GM12801 (cell line): Measurements from ENCODE around the gene RAB36.

Experiments used
- TF ChIP-seq, protein P1 (sequence below): IDR thresholded peaks from one replicate; pipeline ENCODE4 v1.5.1; 2011; ENCODE audit warnings: control low read depth; ENCODE audit not compliant: insufficient read length; ENCODE audit errors: extremely low read depth

Gene RAB36

DNA sequence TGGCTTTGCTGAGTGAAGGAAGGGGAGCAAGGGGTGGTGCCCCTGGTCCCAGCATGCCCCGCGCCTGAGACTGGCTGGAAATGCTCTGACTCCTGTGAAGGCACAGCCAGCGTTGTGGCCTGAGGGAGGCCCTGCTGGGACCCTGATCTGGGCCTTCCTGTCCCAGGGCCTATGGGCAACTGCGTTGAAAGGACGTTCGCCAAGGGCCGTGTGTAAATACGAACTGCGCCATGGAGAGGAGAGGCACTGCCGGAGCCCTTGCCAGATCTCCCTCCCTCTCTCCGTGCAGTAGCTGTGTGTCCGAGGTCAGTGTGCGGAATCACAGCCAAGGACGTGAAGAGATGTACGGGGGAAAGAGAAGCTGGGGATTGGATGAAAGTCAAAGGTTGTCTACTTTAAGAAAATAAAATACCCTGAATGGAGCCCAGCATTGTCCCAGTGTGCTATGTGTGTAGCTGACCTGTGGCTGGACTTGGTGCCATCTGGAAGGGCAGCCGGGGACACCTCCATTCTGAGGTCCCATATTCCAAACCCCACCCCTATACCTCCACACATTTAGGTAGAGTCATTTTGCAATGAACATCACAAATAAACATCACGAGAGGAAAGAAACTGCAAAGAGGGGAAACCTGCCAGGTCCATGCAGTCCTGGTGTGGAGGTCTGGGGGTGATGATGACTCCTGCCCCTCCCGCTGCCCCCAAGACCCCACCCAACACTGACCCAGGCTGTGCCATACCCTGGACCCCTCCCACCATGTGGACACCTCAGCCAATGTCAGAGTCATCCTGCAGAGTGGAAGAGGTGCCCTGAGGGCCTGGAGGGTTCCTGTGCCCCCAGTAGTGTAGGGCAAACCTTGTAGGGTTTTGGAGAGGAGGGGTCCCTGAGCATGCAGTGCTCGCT, 20.4 kb upstream of the RAB36 start:
- TF ChIP-seq, protein P1, sequence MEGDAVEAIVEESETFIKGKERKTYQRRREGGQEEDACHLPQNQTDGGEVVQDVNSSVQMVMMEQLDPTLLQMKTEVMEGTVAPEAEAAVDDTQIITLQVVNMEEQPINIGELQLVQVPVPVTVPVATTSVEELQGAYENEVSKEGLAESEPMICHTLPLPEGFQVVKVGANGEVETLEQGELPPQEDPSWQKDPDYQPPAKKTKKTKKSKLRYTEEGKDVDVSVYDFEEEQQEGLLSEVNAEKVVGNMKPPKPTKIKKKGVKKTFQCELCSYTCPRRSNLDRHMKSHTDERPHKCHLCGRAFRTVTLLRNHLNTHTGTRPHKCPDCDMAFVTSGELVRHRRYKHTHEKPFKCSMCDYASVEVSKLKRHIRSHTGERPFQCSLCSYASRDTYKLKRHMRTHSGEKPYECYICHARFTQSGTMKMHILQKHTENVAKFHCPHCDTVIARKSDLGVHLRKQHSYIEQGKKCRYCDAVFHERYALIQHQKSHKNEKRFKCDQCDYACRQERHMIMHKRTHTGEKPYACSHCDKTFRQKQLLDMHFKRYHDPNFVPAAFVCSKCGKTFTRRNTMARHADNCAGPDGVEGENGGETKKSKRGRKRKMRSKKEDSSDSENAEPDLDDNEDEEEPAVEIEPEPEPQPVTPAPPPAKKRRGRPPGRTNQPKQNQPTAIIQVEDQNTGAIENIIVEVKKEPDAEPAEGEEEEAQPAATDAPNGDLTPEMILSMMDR = no peak

DNA sequence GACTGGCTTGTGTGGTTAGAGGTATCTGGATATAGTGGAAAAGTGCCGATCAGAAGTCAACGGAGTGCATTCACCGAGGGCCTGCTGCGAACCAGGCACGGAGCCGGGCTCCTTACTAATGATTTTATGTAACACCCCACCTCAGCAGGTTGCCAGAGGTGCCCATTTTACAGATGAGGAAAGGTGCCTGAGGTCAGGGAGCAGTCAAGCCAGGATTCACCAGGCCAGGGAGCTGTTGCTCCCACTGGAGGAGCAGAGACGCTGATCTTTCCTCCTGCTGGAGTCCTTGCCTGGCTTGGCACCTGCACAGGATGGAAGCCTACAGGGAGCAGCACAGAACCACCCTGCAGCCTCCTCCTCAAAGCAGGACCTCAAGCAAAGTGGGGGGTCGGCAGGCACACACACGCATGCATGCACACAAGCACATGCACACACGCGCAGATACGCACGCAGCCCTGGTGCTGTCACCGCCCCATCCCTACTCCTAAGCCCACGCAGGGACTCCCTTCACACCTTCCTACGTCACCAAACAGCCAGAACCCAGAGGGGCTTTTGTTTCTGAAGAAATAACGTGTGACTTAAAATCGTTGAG, 19.7 kb upstream of the RAB36 start:
- TF ChIP-seq, protein P1 = no peak

DNA sequence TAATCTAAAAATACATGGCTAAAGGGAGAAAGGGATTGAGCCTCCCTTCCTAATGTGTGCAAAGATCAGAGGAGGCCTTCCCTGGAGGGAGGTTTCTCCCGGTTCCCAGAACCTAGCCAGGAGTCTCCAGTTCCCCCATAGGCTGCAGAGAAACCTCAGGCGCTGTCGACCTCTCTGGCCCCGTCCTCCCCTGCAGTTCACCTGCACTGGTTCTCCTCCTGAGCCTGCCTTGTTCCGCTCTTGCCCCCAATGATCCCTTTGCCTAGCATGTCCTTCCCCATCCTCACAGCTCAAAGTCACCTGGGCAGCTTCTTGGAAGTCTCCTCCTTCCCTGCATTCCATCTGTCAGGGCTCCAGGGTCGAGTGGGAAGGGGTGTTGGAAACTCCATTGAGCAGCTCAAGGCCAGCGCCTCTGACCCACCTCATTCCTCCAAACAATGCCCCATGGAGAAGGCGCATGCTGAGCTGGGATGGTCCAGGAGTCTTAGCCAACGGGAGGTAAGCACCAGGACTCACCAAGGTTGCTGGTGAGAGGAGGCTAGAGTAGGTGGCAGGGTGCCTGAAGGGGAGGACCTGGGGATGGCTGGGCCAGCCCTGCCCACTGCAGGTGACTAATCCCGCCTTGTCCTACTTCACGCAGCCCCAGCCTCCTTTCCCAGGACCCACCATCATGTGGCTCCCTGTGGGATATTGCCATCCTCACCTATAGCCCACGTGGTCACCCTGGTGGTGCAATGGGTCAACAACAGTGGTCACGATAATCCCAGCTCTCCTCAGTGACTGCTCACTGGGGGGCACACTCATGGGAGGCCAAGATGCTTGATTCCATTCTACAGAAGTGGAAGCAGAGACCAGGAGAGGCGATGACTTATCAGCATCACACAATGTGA, 18.9 kb upstream of the RAB36 start:
- TF ChIP-seq, protein P1 = no peak

DNA sequence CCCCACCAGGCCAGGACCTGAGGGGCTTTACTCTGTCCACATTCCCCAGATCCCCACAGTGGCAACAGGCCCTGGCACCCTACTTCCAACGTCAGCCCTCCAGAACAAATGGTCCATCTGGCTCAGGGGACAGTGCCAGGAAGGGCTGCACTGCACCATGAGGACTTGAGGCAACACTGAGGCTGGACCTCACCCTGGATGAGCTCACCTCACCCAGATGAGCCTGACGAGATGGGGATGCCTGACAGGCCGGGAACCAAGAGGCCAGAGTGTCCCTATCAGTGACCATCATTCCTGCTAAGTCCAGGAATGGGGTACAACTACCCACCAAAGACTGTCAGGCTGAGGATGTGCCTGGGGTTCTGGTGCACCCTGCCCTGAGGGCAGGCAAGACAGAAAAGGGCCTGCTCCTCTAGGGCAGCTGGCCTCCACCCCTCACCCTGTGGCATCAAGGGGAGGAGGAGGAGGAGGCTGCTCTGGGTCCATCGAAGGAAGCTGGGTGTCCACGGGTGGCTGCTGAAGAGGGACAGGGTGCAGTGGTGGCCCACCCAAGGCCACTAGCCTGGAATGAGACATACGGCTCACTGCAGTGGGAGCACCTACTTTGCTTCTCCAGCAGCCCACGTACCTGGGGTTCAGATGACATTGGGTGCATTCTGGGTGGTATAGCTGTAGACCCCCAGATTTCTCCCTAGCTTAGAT, 18.1 kb upstream of the RAB36 start:
- TF ChIP-seq, protein P1 = no peak

DNA sequence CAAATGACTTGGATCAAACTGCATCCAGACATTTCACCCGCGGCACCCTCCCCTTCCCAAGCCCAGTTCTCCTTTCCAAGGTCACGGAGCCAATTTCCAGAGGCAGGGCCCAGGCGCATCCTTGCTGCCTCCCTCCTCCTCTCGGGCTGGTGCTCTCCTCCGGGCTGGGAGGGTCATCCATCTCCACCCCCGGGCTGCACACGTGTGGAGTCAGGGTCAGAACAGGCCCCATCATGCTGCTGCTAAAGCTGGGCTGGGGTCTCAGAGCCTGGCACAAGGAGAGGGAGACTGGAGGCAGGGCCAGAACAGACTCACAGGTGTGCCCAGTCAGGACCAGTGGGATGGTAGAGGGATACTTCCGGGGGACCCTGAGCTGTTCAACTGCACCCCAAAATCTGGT, 17.5 kb upstream of the RAB36 start:
- TF ChIP-seq, protein P1 = no peak

DNA sequence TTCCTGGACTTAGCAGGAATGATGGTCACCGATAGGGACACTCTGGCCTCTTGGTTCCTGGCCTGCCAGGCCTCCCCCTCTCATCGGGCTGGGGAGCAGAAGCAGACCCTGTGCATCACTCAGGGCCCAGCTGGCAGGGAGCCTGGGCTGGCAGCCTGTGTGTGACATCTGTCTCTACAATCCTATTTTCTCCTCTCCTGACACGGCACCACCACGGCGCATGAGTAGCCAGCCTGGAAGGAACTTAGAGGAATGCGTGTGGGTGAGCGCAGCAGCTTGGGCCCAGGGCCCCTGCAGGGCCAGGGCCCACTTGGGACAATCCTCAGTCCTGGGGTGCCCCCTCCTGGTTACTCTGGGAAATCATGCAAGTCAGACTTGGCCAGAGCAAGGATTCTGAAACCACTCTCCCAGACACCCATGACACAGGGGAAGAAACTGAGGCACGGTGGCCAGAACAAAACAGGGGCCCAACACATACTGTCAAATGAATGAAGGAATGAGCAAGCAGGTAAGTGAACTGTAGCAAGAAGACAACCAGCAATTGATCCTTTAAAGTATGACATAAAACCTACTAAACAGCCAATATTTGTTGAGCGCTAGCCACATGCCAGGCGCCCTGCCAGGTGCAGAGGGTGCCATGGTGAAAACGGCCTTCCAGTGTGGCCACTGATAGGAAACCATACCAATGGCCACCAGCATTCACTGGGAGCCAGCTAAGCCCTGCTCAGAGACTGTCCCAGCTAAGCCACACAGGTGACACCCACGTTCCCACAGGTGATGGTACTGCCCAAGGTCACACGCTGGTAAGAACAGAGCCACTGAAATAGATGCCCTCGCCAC, 16.8 kb upstream of the RAB36 start:
- TF ChIP-seq, protein P1 = no peak
